ENCODE results near the gene TEX28.

DNA sequence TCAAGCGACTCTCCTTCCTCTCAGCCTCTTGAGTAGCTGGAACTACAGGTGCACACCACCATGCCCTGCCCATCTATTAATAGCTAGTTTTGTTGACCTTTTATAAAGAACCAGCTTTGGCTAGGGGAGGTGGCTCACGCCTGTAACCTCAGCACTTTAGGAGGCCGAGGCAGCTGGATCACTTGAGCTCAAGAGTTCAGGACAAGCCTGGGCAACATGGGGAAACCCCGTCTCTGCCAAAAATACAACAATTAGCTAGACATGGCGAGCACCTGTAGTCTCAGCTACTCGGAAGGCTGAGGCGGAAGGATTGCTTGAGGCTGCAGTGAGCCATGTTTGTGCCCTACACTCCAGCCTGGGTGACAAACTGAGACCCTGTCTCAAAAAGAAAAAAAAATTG is 3.4 kb upstream of the TEX28 start:
- TF ChIP-seq CTCF (IDR thresholded peaks at IDR 0.05) (no peak), POLR2A (IDR thresholded peaks at IDR 0.05; ENCODE audit: low read depth) (no peak), POLR2AphosphoS5 (IDR thresholded peaks at IDR 0.05) (no peak), EP300 (IDR thresholded peaks at IDR 0.05) (no peak)

All from esophagus muscularis mucosa (tissue), 4 donors.